SK-N-SH (cell line): Measurements from ENCODE around the gene SOCS7. TPM values are rescaled to one million over a fixed set of nuclear protein-coding genes. Genes with fewer than 3 reads are reported as not detected.

Source experiments
- CTCF ChIA-PET: fragments of 300-600, 350-600 bp; formaldehyde crosslinking; extraction: SDS; loops from one replicate; lab custom pipeline; 2021; lab: Yijun Ruan, JAX
- POLR2A ChIA-PET: fragments of 350-600 bp; sonication (Branson Sonifier 250); formaldehyde crosslinking; extraction: SDS; loops from one replicate; lab custom pipeline; 2020; ENCODE audit warnings: antibody characterized with exemption, inconsistent platforms; lab: Yijun Ruan, JAX
- DNase-seq: peaks from one replicate; pipeline ENCODE4 v3.0.0; 2012
- H2AFZ ChIP-seq: fragments of 200-600 bp; sonication (generic); 2 replicates; pipeline ENCODE4 v1.8.1; 2016; ENCODE audit warnings: antibody characterized with exemption, mild to moderate bottlenecking, low read depth
- H3F3A ChIP-seq: fragments of 200-600 bp; sonication (generic); replicated peaks from 2 replicates; pipeline ENCODE3; 2016; ENCODE audit warnings: antibody characterized with exemption, mild to moderate bottlenecking; ENCODE audit not compliant: insufficient read depth
- H3K27ac ChIP-seq, 2 experiments: fragments of 200-500 bp in 1 of 2; fragments of 200-600 bp in 1 of 2; sonication (Bioruptor generic) in 1 of 2; sonication (generic), shearing (Covaris generic) in 1 of 2; 2 replicates each; pipeline versions ENCODE4 v1.5.1 to v1.6.1; 2014 to 2016; ENCODE audit warnings: low read depth in 2 of 2, inconsistent platforms in 1 of 2, low read length in 1 of 2, mild to moderate bottlenecking in 1 of 2, mixed read lengths in 1 of 2
- H3K27me3 ChIP-seq: fragments of 200-600 bp; sonication (generic), shearing (Covaris generic); 2 replicates; pipeline ENCODE4 v1.6.1; 2016; ENCODE audit warnings: mixed run types; ENCODE audit not compliant: insufficient read depth
- H3K36me3 ChIP-seq, 2 experiments: fragments of 200-500 bp in 1 of 2; fragments of 200-600 bp in 1 of 2; sonication (Bioruptor generic) in 1 of 2; sonication (generic) in 1 of 2; replicated peaks in 1 of 2; 2 replicates each; pipeline versions ENCODE3 to v1.5.1; 2014 to 2016; ENCODE audit warnings: low read length in 1 of 2, mild to moderate bottlenecking in 1 of 2; ENCODE audit not compliant: insufficient read depth in 2 of 2, control insufficient read depth in 1 of 2
- H3K4me1 ChIP-seq, 2 experiments: fragments of 200-500 bp in 1 of 2; fragments of 200-600 bp in 1 of 2; sonication (Bioruptor generic) in 1 of 2; sonication (generic), shearing (Covaris generic) in 1 of 2; 2 replicates each; pipeline versions ENCODE4 v1.5.1 to v1.6.1; 2014 to 2016; ENCODE audit warnings: low read depth in 1 of 2, low read length in 1 of 2, mixed run types in 1 of 2; ENCODE audit not compliant: insufficient read depth in 2 of 2, control insufficient read depth in 1 of 2
- H3K4me2 ChIP-seq: fragments of 200-600 bp; sonication (generic), shearing (Covaris generic); 2 replicates; pipeline ENCODE4 v1.6.1; 2017; ENCODE audit warnings: mixed run types
- H3K4me3 ChIP-seq, 2 experiments: fragments of 200-500 bp in 1 of 2; fragments of 200-600 bp in 1 of 2; sonication (Bioruptor generic) in 1 of 2; sonication (generic), shearing (Covaris generic) in 1 of 2; 2 replicates each; pipeline versions ENCODE4 v1.5.1 to v1.8.1; 2014 to 2016; ENCODE audit warnings: low read depth in 2 of 2, inconsistent platforms in 1 of 2, low read length in 1 of 2, mild to moderate bottlenecking in 1 of 2, mixed read lengths in 1 of 2, moderate library complexity in 1 of 2
- H3K79me2 ChIP-seq: fragments of 200-600 bp; sonication (generic); 2 replicates; pipeline ENCODE4 v1.8.1; 2017; ENCODE audit warnings: mild to moderate bottlenecking; ENCODE audit not compliant: insufficient read depth
- H3K9ac ChIP-seq: fragments of 200-600 bp; sonication (generic); 2 replicates; pipeline ENCODE4 v1.6.1; 2017; ENCODE audit warnings: mixed run types
- H3K9me2 ChIP-seq: fragments of 200-600 bp; sonication (generic); 2 replicates; pipeline ENCODE4 v1.6.1; 2017; ENCODE audit warnings: mixed run types
- H3K9me3 ChIP-seq: fragments of 200-600 bp; sonication (generic); 2 replicates; pipeline ENCODE4 v1.6.1; 2017; ENCODE audit warnings: mixed run types, mild to moderate bottlenecking, moderate library complexity
- H4K20me1 ChIP-seq: fragments of 200-600 bp; sonication (generic); 2 replicates; pipeline ENCODE4 v1.6.1; 2017; ENCODE audit warnings: mild to moderate bottlenecking, mixed run types; ENCODE audit not compliant: insufficient read depth
- CTCF ChIP-seq: fragments of 200-600 bp; sonication (generic); IDR thresholded peaks from 2 replicates; pipeline ENCODE4 v1.6.1; 2017; ENCODE audit warnings: antibody characterized with exemption, mild to moderate bottlenecking, moderate library complexity
- EZH2phosphoT487 ChIP-seq: fragments of 200-600 bp; sonication (generic); IDR thresholded peaks from 2 replicates; pipeline ENCODE4 v1.6.1; 2017; ENCODE audit warnings: low read depth, mixed run types, mild to moderate bottlenecking, antibody characterized with exemption, moderate library complexity, borderline replicate concordance
- GATA2 ChIP-seq: sonication (generic); formaldehyde crosslinking; IDR thresholded peaks from 2 replicates; pipeline ENCODE4 v1.5.0; 2020; ENCODE audit warnings: mild to moderate bottlenecking, missing genetic modification reagents
- NFIC ChIP-seq: IDR thresholded peaks from 2 replicates; pipeline ENCODE4 v1.4.0; 2012; ENCODE audit warnings: borderline replicate concordance
- PBX3 ChIP-seq: IDR thresholded peaks from 2 replicates; pipeline ENCODE4; 2012
- REST ChIP-seq: IDR thresholded peaks from 2 replicates; pipeline ENCODE4 v1.6.1; 2012; ENCODE audit warnings: mild to moderate bottlenecking, low read depth, low read length, moderate library complexity
- RXRA ChIP-seq: IDR thresholded peaks from 2 replicates; pipeline ENCODE4 v1.4.0; 2012; ENCODE audit warnings: low read depth, mild to moderate bottlenecking, borderline replicate concordance
- SIN3A ChIP-seq: IDR thresholded peaks from 2 replicates; pipeline ENCODE4 v1.6.1; 2012; ENCODE audit warnings: low read depth, mild to moderate bottlenecking, low read length, moderate library complexity, borderline replicate concordance
- TAF1 ChIP-seq: IDR thresholded peaks from 2 replicates; pipeline ENCODE4 v1.6.1; 2012; ENCODE audit warnings: low read depth, mild to moderate bottlenecking, low read length, moderate library complexity, borderline replicate concordance
- USF1 ChIP-seq: IDR thresholded peaks from 2 replicates; pipeline ENCODE4 v1.4.0; 2012; ENCODE audit warnings: low read depth, borderline replicate concordance
- USF2 ChIP-seq: fragments of 150-350 bp; IDR thresholded peaks from 2 replicates; pipeline ENCODE4 v1.6.1; 2017; ENCODE audit warnings: antibody characterized with exemption, low read length, low read depth, borderline replicate concordance
- YY1 ChIP-seq: IDR thresholded peaks from 2 replicates; pipeline ENCODE4 v1.4.0; 2012; ENCODE audit warnings: low read depth, mild to moderate bottlenecking
- WGBS: methylation state at CpG from one replicate; pipeline ENCODE4 v1.1.6; 2017; ENCODE audit warnings: low lambda C conversion rate; 5-methylcytosine and 5-hydroxymethylcytosine counted together
- polyA plus RNA-seq, 3 experiments: library from polyadenylated mRNA; depleted of rRNA; stranded (reverse); fragments of >200 nt; gene quantifications; 2 replicates each; pipeline ENCODE4 v1.2.3, GENCODE V29; 2012
- TF ChIP-seq, protein P1 (sequence below): fragments of 150-350 bp; IDR thresholded peaks from 2 replicates; pipeline ENCODE4 v1.6.1; 2016; ENCODE audit warnings: mild to moderate bottlenecking, low read depth, low read length
- TF ChIP-seq, protein P2 (sequence below): IDR thresholded peaks from 2 replicates; pipeline ENCODE4 v1.4.0; 2012; ENCODE audit warnings: low read depth

Gene SOCS7
- polyA plus RNA-seq, 1 of the 3 experiments (the other 2 are of a cell fraction) = 7.4 TPM

DNA sequence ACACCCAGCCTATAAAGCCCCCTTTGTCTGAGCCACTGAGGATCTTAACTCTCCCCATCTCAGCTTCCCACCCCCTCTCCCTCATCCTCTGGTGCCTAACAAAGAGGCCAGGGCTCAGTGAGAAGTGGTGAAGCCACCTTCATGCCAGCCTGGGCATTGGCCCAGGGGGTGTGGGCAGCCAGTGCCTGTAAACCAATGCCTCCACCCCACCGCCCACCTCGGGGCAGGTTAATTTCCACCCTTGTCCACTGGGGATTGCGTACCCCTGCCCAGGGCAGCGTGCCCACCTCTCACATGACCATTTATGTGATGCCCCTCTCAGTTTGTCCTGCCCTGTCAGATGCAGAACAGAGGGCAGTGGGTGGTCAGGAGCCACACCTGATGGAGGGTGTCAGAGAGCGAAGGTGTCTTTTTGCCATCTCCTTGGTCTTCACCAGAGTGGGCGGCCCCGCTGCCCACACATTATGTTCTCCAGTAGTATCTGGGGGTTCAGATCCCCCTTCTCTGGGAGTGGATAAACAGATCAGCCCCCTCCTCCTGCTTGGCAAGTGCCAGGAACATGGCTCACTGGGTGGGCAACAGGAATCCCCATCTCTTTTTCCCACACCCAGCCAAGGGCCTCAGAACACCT, 66.5 kb downstream of the SOCS7 start:
- ChIA-PET CTCF (interaction anchor here (0.7 to 16.7 kb wide), 7 partner anchors 8 to 358 kb away, joined by 3 to 423 read pairs (median 3); partner anchors contain the start of genes GPR179 and SOCS7), POLR2A (interaction anchor here (0.7 kb wide), 1 partner anchor 46 kb away, joined by 3 read pairs; no protein-coding TSS in a partner anchor)
- Histone ChIP-seq H3F3A (no peaks in the 10 kb centered on the region), H2AFZ (no peak overlapping the region), H3K4me3 (no peak overlapping the region), H4K20me1 (no peaks in the 10 kb centered on the region), H3K36me3 (no peaks in the 10 kb centered on the region), H3K9ac (no peak overlapping the region), H3K4me2 (no peak overlapping the region), H3K27me3 (no peaks in the 10 kb centered on the region), H3K9me2 (no peaks in the 10 kb centered on the region), H3K4me1 (peaks cover 13 to 73% of the 10 kb centered on the region in 2 experiments; a peak in 3 of 4 replicates), H3K9me3 (no peaks in the 10 kb centered on the region), H3K79me2 (no peaks in the 10 kb centered on the region), H3K27ac (no peak overlapping the region)
- no peak for DNase-seq
- TF ChIP-seq CTCF (no peak), RXRA (no peak), GATA2 (no peak), SIN3A (no peak), YY1 (no peak), USF1 (no peak), PBX3 (no peak), EZH2phosphoT487 (no peak), NFIC (no peak), USF2 (no peak), TAF1 (no peak), REST (no peak)
- TF ChIP-seq, protein P1, sequence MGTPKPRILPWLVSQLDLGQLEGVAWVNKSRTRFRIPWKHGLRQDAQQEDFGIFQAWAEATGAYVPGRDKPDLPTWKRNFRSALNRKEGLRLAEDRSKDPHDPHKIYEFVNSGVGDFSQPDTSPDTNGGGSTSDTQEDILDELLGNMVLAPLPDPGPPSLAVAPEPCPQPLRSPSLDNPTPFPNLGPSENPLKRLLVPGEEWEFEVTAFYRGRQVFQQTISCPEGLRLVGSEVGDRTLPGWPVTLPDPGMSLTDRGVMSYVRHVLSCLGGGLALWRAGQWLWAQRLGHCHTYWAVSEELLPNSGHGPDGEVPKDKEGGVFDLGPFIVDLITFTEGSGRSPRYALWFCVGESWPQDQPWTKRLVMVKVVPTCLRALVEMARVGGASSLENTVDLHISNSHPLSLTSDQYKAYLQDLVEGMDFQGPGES = no peak
- TF ChIP-seq, protein P2, sequence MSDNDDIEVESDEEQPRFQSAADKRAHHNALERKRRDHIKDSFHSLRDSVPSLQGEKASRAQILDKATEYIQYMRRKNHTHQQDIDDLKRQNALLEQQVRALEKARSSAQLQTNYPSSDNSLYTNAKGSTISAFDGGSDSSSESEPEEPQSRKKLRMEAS = no peak
- WGBS = 92% methylated on average over 6 of the region's 7 CpGs
